Omental fat pad (tissue), 4 donors: ENCODE measurements around the gene GLI3. TPM values are rescaled to one million over a fixed set of nuclear protein-coding genes. Genes with fewer than 3 reads are reported as not detected.
A peak's percentile ranks its signal among the peaks of the same experiment; 100 is the strongest.

Experiments
- ATAC-seq: fragments of 150-250 bp; one replicate; pipeline ENCODE4 v1.9.1; 2016; ENCODE audit warnings: mild to moderate bottlenecking, moderate library complexity; ENCODE audit not compliant: low FRiP score
- DNase-seq: peaks from one replicate; pipeline ENCODE4 v3.0.0-alpha.2; 2019; ENCODE audit warnings: low spot score
- total RNA-seq, 4 donors: library from RNA; depleted of rRNA; stranded (reverse); fragments of >200 nt; gene quantifications; one replicate each; pipeline ENCODE4 v1.1.0, GENCODE V29; 2016
- TF ChIP-seq, protein P1 (sequence below), 3 donors: fragments of 450-650 bp; IDR thresholded peaks; one replicate each; pipeline ENCODE4 v1.5.1; 2016 to 2017; ENCODE audit warnings: antibody characterized with exemption in 3 of 3, mild to moderate bottlenecking in 3 of 3, moderate library complexity in 2 of 3

Gene GLI3
- total RNA-seq, 4 donors from 2014 or later, result 10.0 to 19.2 (median 14.6) TPM

DNA sequence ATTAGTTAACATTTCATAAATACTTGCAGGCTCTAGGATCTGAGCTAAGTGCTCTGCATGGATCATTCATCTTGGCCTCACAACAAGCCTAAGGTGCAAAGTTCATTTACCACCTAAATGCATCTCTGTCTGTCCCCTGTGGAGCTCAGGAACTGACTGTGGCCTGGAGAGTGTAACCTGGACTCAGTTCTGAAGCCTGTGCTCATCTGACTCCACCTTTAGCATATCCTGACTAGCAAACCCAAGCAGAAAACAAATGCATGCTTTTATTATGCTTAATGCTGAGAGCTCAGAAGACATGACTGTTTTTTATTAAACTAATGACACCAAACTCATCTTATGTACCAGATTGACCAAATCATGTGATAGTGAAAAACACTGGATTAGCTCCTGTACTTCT is 288.5 kb downstream of the GLI3 start:
- DNase-seq (no peak), ATAC-seq (no peak)
- TF ChIP-seq, protein P1, sequence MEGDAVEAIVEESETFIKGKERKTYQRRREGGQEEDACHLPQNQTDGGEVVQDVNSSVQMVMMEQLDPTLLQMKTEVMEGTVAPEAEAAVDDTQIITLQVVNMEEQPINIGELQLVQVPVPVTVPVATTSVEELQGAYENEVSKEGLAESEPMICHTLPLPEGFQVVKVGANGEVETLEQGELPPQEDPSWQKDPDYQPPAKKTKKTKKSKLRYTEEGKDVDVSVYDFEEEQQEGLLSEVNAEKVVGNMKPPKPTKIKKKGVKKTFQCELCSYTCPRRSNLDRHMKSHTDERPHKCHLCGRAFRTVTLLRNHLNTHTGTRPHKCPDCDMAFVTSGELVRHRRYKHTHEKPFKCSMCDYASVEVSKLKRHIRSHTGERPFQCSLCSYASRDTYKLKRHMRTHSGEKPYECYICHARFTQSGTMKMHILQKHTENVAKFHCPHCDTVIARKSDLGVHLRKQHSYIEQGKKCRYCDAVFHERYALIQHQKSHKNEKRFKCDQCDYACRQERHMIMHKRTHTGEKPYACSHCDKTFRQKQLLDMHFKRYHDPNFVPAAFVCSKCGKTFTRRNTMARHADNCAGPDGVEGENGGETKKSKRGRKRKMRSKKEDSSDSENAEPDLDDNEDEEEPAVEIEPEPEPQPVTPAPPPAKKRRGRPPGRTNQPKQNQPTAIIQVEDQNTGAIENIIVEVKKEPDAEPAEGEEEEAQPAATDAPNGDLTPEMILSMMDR (IDR thresholded peaks at IDR 0.05), result no peak

DNA sequence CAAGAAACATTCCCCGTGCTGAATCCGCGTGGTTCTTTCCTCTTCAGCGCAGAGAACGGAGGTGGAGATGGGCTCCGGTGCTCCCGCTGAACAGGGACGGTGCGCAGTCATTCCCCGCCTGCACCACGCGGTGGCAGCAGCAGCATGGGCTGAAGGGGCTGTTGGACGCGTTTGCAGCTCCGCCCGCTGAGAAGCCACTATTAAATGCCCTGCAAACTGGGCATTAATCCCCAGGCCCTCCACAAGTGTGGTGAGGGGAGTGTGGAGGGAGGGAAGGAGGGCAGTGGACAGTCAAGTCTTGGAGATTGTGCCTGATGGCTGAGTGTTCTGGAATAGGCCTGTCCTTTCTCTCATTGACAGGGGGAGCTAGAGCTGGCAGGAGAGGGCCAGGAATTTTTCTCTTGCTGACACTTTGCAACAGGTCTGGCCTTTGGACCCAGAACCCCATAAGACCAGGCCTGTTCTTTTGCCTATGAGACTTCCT is 293.9 kb downstream of the GLI3 start:
- ATAC-seq (peak; percentile 84), DNase-seq (peak; percentile 73)
- TF ChIP-seq, protein P1 (IDR thresholded peaks at IDR 0.05), result peak in 1 of 3 donors; percentile 63

DNA sequence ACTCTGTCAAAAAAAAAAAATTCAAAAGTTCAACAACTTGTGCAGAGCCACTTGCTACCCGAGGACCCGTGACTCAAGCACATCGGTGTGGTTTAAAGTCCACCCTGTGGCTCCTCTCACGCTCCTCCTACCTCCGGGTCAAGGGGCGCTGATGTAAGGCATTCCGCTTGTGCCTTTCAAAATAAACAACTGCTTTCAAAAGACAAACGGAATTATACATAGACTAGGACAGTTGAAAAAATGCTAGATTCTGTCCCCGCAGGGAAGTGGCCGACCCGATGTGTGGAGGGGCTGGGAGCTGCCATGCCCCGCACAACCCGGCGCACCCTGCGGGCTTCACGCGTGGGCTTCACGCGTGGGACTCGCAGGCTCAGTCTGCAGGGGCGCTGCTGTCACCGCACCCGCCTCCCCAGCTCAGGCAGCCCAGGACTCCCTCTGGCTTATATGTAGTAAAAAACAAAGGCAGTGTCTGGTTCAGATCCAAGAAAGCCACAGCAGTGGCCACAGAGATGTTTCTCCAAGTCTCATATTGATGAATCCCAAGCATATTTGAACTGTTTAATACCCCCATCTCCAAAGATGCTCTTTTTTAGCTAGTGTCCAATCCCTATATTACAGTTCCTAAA is 294.4 kb downstream of the GLI3 start:
- peak; percentile 31 for ATAC-seq
- DNase-seq, result no peak
- TF ChIP-seq, protein P1 (IDR thresholded peaks at IDR 0.05), result no peak

DNA sequence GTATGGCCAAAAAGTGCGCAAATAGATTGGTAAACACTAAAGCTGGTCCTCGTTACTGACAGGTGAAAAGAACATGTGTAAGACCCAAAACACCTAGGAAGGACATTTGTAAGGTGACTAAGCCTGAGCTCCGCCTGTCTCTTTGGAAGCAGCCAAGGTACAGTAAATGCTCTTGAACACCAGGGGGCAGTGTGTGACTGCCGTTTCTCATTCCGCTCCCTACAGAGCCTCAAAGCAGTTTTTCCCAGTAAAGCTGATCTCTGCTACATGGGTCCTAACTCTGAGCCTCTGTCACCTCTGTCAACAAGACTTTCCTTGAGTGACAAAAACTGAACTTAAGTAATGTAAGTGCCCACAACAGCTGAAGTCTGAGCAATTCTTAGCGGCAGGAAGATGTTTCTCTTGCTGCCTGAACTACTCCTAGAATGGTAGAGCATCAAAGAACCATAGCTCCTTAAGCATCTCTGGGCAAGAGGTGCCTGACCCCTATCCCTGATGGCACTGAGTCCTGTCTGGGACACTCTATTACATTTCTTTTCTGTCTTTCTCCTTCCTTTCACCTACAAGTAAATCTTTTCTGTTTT is 296.2 kb downstream of the GLI3 start:
- peak; percentile 89 for ATAC-seq
- DNase-seq, result no peak
- TF ChIP-seq, protein P1 (IDR thresholded peaks at IDR 0.05), result peak in 2 of 3 donors; percentile 25 to 79

DNA sequence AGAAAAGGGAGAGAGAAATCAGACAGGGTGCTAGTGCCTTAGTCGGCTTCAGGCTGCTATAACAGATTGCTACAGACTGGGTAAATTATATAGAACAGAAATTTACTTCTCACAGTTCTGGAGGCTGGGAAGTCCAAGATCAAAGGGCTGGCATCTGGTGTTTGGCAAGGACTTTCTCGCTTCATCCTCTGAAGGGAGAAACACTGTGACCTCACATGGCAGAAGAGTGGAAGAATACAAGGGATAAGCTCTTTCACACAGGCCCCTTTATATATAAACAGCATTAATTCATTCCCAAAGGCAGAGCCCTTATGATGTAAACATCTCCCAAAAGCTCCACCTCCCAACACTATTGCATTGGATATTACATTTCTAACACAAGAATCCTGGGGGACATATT is 298.6 kb downstream of the GLI3 start:
- ATAC-seq (no peak), DNase-seq (no peak)
- TF ChIP-seq, protein P1 (IDR thresholded peaks at IDR 0.05), result no peak

DNA sequence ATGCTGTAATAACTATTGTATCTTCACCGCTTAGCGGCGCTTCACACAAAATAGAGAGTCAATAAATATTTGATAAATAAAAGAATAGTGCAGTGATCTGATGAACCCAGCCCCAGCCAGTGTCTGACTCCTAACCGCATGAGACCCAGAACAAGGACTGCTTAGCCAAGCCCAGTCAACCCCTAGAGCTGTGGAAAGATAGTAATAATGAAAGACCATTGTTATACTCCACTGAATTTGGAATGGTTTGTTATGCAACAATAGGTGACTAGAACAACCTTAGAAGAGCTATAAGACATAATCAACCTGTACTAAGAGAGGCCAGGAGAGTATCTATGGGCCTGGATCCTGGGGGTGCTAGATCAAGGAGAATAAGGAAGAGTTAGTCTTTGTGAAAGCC is 303.6 kb downstream of the GLI3 start:
- ATAC-seq (no peak), DNase-seq (no peak)
- TF ChIP-seq, protein P1 (IDR thresholded peaks at IDR 0.05), result no peak

DNA sequence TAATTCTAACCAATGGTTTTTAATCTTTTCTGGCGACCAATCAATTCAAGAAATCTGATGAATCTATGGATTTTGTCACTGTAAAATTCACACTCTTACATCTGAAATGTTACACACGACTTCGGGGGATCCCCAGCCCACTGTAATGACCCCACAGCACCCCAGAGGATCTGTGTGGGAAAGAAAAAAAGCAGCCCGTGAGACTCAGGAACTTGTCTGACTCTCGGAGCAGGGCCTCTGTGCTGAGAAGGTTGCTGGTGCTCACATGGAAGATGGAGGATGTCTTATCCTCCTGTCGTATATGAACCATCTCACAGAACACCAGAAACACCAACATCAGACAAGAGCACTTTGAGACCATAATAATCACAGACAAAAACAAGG is 305.8 kb downstream of the GLI3 start:
- TF ChIP-seq, protein P1 (IDR thresholded peaks at IDR 0.05), result no peak
- ATAC-seq (no peak), DNase-seq (no peak)
